Measurements from ENCODE around the gene MBLAC2. TPM values are rescaled to one million over a fixed set of nuclear protein-coding genes. Genes with fewer than 3 reads are reported as not detected.

Gene MBLAC2
- total and polyA plus RNA-seq, 8 donors = under 0.01 to 4.9 (median 1.9) TPM

DNA sequence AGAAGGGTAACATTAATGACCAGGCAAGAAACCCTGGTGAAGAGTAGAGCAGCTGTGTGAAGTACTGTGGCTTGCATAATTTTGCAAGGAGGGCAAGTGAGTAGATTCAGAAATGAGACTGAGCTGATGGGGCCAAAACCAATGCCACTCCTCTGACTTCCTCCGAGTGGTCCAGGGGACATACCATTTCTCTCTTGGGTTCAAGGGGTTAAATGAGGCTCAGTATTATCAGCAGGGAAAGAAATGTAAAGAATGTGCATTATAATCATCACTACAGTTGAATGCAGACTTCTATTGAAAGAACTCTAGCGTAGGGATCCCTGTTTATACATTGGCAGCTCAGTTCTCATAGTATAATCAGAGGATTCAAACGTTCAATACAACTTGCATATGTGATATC lies 10.0 kb upstream of the MBLAC2 start:
- H3K9me3 ChIP-seq = no peaks in the 10 kb centered on the region
- no peak overlapping the region for H3K27ac ChIP-seq
- H3K4me1 ChIP-seq = no peaks in the 10 kb centered on the region
- TF ChIP-seq, protein P1, sequence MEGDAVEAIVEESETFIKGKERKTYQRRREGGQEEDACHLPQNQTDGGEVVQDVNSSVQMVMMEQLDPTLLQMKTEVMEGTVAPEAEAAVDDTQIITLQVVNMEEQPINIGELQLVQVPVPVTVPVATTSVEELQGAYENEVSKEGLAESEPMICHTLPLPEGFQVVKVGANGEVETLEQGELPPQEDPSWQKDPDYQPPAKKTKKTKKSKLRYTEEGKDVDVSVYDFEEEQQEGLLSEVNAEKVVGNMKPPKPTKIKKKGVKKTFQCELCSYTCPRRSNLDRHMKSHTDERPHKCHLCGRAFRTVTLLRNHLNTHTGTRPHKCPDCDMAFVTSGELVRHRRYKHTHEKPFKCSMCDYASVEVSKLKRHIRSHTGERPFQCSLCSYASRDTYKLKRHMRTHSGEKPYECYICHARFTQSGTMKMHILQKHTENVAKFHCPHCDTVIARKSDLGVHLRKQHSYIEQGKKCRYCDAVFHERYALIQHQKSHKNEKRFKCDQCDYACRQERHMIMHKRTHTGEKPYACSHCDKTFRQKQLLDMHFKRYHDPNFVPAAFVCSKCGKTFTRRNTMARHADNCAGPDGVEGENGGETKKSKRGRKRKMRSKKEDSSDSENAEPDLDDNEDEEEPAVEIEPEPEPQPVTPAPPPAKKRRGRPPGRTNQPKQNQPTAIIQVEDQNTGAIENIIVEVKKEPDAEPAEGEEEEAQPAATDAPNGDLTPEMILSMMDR (IDR thresholded peaks at IDR 0.05) = no peak
- TF ChIP-seq POLR2A (IDR thresholded peaks at IDR 0.05) = no peak
- no peak for TF ChIP-seq POLR2AphosphoS5 (IDR thresholded peaks at IDR 0.05)
- no peak for TF ChIP-seq EP300 (IDR thresholded peaks at IDR 0.05)
- no peaks in the 10 kb centered on the region for H3K27me3 ChIP-seq
- no peak for DNase-seq
- 55 to 69% (median 58%) methylated on average over 3 of the region's 3 CpGs for WGBS, 5 donors
- intact Hi-C loops (cut with DNase I; ENCODE audit: low total_unique reads) = no loop called here
- H3K4me3 ChIP-seq = no peak overlapping the region
- H3K36me3 ChIP-seq = no peaks in the 10 kb centered on the region

DNA sequence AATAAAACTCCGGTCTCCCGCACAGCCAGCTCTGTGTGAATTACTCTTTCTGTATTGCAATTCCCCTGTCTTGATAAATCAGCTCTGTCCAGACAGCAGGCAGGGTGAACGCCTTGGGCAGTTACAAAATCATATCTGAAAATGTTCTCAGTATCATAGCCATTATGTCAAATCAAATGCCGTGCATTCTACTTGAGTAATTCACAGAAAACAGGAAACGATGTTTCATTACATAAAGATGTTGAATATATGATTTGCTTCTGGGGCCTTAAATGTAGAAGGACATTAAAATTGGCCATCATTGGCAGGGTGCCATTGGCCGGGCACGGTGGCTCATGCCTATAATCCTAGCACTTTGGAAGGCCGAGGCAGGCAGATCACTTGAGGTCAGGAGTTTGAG lies 8.6 kb upstream of the MBLAC2 start:
- 90 to 96% (median 95%) methylated on average over 8 of the region's 8 CpGs for WGBS, 5 donors
- DNase-seq = no peak

DNA sequence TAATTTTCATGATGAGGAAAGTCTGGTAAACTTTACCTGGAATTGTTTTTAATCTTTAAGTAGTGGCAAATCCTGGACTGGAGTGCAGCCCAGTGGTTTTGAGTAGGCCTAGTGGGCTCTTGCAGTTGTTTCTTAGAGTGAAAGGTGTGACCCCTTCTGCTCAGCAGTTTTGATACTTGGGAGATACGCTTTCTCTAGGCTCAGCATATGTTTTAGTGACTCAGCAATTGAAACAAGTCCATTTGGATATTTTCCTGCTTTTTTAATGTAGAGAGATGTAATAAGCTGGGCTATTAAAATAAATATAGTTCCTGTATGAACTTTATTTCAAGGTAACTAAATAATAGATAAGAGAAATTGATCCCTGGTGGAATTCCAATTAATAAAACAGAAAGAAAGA lies 6.1 kb upstream of the MBLAC2 start:
- Histone ChIP-seq H3K36me3 (no peaks in the 10 kb centered on the region), H3K27ac (no peak overlapping the region), H3K4me1 (peaks cover 0 to 2% (median 0%) of the 10 kb centered on the region in 4 donors), H3K9me3 (no peaks in the 10 kb centered on the region), H3K27me3 (no peaks in the 10 kb centered on the region), H3K4me3 (no peak overlapping the region)
- TF ChIP-seq POLR2A (IDR thresholded peaks at IDR 0.05) = no peak
- TF ChIP-seq, protein P1 (IDR thresholded peaks at IDR 0.05) = no peak
- DNase-seq = no peak
- intact Hi-C loops (cut with DNase I; ENCODE audit: low total_unique reads) = no loop called here
- WGBS, 5 donors = 85 to 100% (median 97%) methylated on average over 1 of the region's 1 CpG

More for the DNA sequence above, 8.6 kb upstream of the MBLAC2 start:
- H3K27ac ChIP-seq = no peak overlapping the region
- no peaks in the 10 kb centered on the region for H3K27me3 ChIP-seq
- no peaks in the 10 kb centered on the region for H3K4me1 ChIP-seq
- H3K9me3 ChIP-seq = no peaks in the 10 kb centered on the region
- intact Hi-C loops (cut with DNase I; ENCODE audit: low total_unique reads) = no loop called here
- no peak for TF ChIP-seq POLR2AphosphoS5 (IDR thresholded peaks at IDR 0.05)
- TF ChIP-seq, protein P1 (IDR thresholded peaks at IDR 0.05) = no peak
- H3K36me3 ChIP-seq = no peaks in the 10 kb centered on the region
- H3K4me3 ChIP-seq = no peak overlapping the region

DNA sequence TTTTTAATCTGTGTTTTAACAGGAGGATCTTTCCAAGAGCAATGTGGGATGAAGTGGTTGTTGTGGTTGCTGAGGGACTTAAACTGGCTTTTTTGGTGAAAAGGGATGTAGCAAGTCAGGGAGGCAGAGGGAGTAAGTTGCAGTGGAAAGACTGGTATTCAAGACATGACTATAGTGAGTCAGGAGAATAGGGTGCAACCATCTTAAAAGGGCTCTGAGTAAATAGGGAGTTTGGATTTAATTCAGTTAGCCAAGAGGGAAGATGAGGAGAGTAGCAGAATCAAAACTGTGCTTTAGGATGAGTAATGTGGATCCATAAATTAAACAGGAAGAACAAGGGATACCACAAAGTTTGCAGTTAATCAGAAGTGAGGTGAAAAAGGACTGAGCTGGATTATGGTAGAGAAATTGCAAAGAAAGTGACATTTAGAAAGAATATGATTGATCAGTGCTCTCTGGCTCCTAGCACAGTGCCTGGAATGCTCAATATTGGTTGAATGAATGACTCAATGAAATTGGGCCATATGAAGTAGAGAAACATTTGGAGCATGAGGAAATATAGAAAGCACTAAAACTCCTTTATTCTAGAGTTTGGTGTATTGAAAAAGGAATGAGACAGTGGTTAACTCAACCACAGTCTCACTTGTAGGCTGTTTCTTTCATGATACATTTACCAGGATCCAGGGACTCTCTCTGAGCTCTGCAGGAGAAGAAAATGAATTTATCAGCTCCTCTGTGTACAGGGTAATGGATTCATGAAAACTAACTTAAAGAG lies 5.2 kb upstream of the MBLAC2 start:
- no peaks in the 10 kb centered on the region for H3K27me3 ChIP-seq
- no peak for DNase-seq
- TF ChIP-seq POLR2AphosphoS5 (IDR thresholded peaks at IDR 0.05) = no peak
- TF ChIP-seq POLR2A (IDR thresholded peaks at IDR 0.05) = no peak
- TF ChIP-seq, protein P1 (IDR thresholded peaks at IDR 0.05) = no peak
- TF ChIP-seq EP300 (IDR thresholded peaks at IDR 0.05) = no peak
- no peak overlapping the region for H3K4me3 ChIP-seq
- no peaks in the 10 kb centered on the region for H3K9me3 ChIP-seq
- intact Hi-C loops (cut with DNase I; ENCODE audit: low total_unique reads) = no loop called here
- no peak overlapping the region for H3K27ac ChIP-seq
- H3K4me1 ChIP-seq = peaks cover 0 to 11% (median 2%) of the 10 kb centered on the region in 4 donors
- no peaks in the 10 kb centered on the region for H3K36me3 ChIP-seq

Data from stomach (tissue), 9 donors.